Stimulated activated CD4-positive, alpha-beta T cell treated with anti-CD3 and anti-CD28 coated beads, Interleukin-12 subunit alpha, Interleukin-12 subunit beta, amount 100 ng/mL, for 4 hours (primary cell): ENCODE measurements around the gene PARD6B.

Source experiments
- DNase-seq: peaks from one replicate; pipeline ENCODE4 v3.0.0-alpha.2; 2020

PARD6B gene

DNA sequence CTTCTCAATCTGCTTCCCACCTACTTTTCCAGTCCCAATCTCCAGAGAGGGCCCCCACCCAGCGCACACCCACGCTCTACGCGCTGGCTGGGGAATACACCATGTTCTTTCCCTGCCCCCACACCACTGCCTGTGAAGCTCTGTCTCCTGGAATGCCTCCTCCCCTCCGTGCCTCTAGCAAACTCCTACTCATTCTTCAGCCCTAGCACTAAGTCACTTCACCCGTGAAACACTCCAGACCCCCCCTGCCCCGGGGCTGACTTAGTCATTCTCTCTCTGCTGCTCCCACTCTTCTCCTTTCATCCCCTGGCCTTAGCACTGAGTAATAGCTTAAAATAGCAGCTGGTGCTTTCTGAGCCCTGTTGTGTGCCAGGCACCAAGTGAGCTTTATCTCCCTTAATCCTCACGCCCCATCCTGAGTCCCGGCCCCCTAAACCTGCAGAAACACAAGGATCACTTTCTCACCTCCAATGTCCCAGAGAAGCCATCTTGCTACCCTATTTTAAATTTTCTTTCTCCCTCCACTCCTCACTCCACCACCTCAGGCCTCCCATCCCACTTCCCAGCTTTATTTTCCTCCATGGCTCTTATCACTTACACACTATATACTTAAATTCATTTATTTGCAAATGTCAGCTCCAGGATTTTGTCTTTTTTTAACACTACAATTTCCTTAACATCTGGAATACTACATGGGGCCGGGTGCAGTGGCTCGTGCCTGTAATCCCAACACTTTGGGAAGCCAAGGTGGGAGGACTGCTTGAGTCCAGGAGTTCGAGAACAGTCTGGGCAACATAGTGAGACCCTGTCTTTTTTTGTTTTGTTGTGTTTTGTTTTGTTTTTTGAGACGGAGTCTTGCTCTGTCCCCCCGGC lies 6.3 kb upstream of the PARD6B start:
- peak; percentile 74 for DNase-seq

DNA sequence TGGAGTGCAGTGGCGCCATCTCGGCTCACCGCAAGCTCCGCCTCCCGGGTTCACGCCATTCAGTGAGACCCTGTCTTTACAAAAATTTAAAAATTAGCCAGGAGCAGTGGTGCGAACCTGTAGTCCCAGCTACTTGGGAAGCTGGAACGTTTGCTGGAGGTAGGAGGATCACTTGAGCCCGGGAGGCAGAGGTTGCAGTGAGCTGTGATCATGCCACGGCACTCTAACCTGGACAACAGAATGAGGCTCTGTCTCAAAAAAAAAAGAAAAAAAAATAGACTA lies 5.7 kb upstream of the PARD6B start:
- DNase-seq: no peak

DNA sequence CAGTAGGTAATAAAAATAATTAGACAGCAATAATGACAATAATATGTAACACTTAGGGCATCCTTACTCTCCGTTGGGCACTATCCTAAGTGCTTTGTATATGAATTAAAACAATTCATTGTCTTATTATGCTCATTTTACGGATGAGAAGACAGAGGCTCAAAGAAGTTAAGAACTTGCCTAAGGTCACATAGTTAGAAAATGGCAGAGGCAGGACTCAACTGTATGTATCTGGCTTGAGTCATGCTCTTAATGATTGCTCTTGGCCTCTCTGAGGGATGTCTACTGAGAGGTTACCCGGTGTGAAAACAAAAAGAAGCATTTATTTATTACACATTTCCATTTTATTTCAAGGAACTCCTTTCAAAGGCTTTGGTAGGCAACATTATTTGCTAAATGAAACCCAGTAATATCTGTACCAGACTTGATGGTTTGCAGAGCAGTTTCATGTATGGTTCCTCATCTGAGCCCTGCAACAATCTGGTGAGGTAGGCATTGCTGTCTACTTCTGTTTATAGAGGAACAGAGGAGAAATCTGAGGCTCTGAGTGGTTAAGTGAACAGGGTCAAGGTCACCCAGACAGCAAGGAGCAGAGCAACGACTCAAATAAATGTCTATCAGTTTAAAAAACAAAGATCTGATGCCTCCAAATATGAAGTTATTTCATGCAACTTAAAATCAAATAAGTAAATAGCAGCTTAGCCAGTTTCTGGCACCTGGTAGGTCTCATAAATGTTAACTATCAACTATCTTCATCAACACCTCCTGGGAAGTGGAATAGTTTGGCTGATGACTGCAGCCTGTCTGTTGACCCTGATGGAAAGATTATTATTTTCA lies 4.2 kb upstream of the PARD6B start:
- DNase-seq: no peak

GRCh38 chr20:50727792-50728485 lies 3.4 kb upstream of the PARD6B start:
- DNase-seq: no peak

DNA sequence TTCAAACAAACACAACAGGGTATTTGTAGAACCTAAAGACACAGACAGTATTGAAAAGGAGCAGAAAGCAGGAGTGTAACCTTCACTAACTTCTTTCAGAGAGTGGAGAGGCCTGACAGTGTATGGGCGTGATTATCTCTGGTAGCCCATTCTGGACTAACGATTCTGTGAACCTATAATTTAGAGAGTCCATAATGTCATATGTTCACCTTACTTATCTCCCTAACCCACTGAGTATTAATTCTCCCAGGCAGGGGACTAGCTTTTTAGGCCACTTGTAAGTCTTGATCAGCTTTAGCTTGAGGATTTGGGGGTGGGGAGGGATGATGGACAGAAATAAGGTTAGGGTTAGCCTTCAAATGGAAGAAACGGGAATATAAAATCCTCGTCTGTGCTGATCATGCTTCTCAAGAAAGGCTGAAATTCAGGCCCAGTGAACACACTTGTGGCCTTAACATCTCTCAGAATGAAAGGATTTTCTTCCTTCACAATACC lies 2.8 kb upstream of the PARD6B start:
- DNase-seq: no peak

GRCh38 chr20:50728981-50729874 lies 2.2 kb upstream of the PARD6B start:
- DNase-seq: no peak

DNA sequence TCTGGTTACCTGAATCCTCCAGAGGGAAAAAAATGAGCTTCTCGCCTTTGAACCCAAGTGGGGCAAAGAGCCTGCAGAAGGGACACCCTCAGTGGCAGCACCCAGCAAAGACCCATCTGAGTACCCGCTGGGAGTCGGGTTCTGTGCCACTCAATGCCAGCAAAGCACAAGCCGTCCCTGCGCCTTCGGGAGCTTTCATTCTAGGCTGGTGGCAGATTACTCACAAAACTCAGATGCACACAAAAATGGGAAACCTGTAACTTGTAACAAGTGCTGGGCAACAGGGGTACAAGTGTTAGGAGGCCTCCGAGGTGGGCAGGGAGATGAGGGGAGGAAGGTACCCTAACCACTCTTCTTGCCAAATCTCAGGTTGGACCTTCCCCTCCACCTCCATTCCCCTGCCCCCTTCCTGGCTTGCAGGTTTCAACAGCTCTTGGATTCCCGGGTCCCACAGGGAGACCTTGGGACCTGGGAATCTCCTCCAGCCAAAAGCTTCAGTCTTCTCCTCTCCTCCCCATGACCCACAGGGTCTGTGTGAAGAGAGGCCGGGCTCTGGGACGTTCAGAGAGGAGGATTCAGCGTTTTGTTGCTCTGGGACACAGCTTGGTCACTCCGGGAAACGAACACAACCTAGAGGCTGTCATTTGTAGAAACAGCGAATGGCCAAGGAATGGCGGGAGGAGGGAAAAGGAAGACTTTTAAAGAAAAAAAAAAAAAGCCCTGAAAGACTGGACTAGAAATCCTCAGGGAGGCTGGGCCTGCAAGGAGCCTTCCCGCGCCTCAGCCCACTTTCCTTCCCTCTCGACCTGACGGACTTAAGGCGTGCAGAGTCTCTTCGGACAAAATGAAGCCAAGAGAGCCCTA lies 1.2 kb upstream of the PARD6B start:
- DNase-seq: no peak

DNA sequence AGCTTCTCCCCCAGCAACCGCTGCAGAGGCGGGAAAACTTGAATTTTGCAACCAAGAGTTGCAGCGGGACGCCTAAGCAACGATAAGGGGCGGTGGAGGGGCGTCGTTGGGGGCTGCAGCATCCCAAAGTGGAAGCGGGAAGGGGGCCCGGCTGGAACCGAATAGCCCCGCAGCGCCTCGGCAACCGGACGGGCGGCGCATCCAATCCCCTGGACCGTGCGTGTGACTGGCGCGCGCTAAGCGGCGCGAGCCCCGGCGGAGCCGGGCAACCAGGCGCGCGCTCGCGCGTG lies 670 bp upstream of the PARD6B start:
- DNase-seq: no peak

GRCh38 chr20:50731930-50732690 lies 730 bp downstream of the PARD6B start:
- DNase-seq: no peak

GRCh38 chr20:50733644-50734349 lies 2.4 kb downstream of the PARD6B start:
- DNase-seq: no peak

DNA sequence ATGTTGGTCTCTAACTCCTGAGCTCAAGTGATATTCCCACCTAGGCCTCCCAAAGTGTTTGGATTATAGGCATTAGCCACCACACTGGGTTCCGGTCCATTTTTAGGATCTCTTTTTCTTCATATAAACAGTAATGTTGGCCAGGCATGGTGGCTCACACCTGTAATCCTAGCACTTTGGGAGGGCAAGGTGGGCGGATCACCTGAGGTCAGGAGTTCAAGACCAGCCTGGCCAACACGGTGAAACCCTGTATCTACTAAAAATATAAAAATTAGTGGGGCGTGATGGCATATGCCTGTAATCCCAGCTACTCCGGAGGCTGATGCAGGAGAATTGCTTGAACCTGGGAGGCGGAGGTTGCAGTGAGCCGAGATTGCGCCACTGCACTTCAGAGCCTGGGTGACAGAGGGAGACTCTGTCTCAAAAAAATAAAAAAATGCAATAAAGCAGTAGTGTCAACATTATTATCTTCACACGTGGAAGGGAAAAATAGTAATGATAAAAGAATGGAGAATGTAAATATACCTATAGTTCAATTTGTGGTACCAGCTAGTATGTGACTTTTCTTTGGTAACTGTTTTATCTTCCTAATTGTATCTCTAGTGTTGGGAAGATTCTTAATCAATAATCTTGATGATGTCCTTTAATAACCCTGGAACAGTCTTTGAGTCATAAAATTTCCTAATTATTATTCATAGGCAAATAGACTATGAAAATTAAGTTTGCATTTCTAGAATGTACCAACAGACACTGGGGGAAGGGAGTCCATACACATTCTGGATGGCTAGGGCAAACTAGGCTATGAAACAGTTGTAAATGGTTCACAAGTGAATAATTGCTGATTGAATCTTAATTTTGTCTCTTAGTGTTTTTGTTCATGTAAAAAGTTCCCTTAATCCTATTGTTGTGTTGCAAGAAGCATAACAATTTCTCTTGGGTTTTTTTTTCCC lies 3.6 kb downstream of the PARD6B start:
- no peak for DNase-seq

GRCh38 chr20:50735813-50736212 lies 4.4 kb downstream of the PARD6B start:
- DNase-seq: no peak

GRCh38 chr20:50737352-50737751 lies 6.0 kb downstream of the PARD6B start:
- DNase-seq: no peak

GRCh38 chr20:50743087-50743486 lies 11.7 kb downstream of the PARD6B start:
- no peak for DNase-seq

GRCh38 chr20:50744143-50744792 lies 12.9 kb downstream of the PARD6B start:
- DNase-seq: no peak

DNA sequence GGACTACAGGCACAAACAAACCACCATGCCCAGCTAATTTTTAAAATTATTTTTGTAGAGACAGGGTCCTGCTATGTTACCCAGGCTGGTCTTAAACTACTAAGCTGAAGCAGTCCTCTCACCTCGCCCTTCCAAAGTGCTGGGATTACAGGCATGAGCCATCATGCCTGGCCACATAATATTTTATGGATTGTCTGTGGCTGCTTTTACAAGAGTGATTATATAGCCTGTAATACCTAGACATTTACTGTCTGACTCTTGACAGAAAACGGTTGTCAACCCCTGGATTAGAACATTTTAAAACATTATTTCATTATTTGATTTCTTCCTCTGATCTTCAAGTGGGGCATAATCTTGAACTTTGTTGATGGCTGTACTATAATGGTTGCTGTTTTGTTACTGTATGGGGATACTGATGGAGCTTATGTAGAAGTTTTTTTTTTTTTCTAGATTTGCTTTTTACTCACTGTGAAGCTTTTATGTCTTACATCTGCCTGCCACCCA lies 14.3 kb downstream of the PARD6B start:
- DNase-seq: no peak

DNA sequence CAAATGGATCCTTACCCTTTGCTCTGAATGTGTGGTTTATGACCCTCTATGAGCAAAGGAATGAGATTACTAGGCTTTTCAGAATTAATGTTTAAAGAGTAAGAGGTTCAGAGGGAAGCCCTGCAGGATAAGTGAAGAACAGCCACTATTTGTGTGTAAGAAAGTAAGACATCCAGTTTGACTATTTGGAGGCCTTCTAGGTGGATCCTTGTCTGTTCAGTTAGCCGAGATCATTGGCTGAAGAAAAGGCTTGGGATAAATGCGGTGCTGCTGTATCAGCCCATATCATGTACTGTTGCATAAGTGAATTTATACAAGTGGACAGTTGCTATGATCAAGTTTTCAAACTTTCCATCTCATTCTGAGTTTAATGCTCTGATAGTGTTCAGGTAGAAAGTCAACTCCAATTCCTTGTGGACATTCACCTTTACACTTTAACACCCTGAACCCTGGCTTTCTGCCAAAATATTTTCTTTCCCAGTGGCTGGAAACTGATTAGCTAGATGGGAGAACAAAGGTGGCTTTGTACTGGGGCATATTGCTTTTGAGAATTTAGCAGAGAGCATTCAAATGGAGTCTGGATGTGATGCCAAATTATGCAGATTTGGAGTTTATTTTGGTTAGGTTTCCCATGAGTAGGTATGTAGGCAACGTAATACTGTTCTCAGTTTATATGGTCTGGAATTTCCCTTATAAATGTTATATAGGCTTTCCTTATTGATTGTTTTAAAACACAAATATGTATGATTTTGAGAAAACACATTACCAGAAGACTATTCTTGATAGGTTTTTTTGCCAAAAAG lies 15.0 kb downstream of the PARD6B start:
- DNase-seq: no peak
